WTC11 (cell line): ENCODE results near the gene AKT1. TPM values are rescaled to one million over a fixed set of nuclear protein-coding genes. Genes with fewer than 3 reads are reported as not detected.
A peak's percentile ranks its signal among the peaks of the same experiment; 100 is the strongest.

Experiments used
- ATAC-seq: fragments of 200-7000 bp; cut with Tn5 transposase; 2 replicates; pipeline ENCODE4 v1.10.0; 2021; ENCODE audit warnings: mild to moderate bottlenecking, moderate library complexity
- CTCF ChIA-PET: fragments of 300-600 bp; sonication (Branson Sonifier 250); formaldehyde crosslinking; loops from one replicate; lab custom pipeline; 2021; ENCODE audit warnings: antibody characterized with exemption; lab: Charles Lee
- POLR2A ChIA-PET: fragments of 350-600 bp; sonication (Branson Sonifier 250); formaldehyde crosslinking; loops from one replicate; lab custom pipeline; 2021; ENCODE audit warnings: antibody characterized with exemption; lab: Charles Lee
- DNase-seq: peaks from one replicate; pipeline ENCODE4 v3.0.0; 2021; ENCODE audit warnings: low spot score
- H3K27ac Mint-ChIP-seq: 2 replicates; pipeline ENCODE4 v1.8.0; 2021; ENCODE audit warnings: mixed read lengths
- H3K27me3 Mint-ChIP-seq: 2 replicates; pipeline ENCODE4 v1.8.0; 2021; ENCODE audit warnings: low read depth, mild to moderate bottlenecking, moderate library complexity, mixed read lengths
- H3K36me3 Mint-ChIP-seq: 2 replicates; pipeline ENCODE4 v1.8.0; 2021; ENCODE audit warnings: mixed read lengths
- H3K4me1 Mint-ChIP-seq: 2 replicates; pipeline ENCODE4 v1.8.0; 2022; ENCODE audit warnings: mixed read lengths
- H3K4me3 Mint-ChIP-seq: 2 replicates; pipeline ENCODE4 v1.8.0; 2021; ENCODE audit warnings: mild to moderate bottlenecking, moderate library complexity, mixed read lengths
- H3K9me3 Mint-ChIP-seq: 2 replicates; pipeline ENCODE4 v1.8.0; 2021; ENCODE audit warnings: mixed read lengths
- FOXP1 ChIP-seq: sonication (generic); formaldehyde crosslinking; IDR thresholded peaks from 2 replicates; pipeline ENCODE4 v1.8.0; 2022; ENCODE audit warnings: missing genetic modification reagents, mild to moderate bottlenecking, moderate library complexity, borderline replicate concordance
- RORB ChIP-seq: fragments of 250-450 bp; sonication (Bioruptor Pico); IDR thresholded peaks from 2 replicates; pipeline ENCODE4 v1.9.0; 2021; ENCODE audit warnings: mild to moderate bottlenecking
- SP1 ChIP-seq: sonication (generic); formaldehyde crosslinking; conservative IDR thresholded peaks from 2 replicates; pipeline ENCODE4 v1.8.1; 2022; ENCODE audit warnings: missing genetic modification reagents
- ZBTB21 ChIP-seq: sonication (generic); formaldehyde crosslinking; IDR thresholded peaks from 2 replicates; pipeline ENCODE4 v1.8.1; 2023; ENCODE audit warnings: mild to moderate bottlenecking, missing genetic modification reagents, borderline replicate concordance
- ZNF138 ChIP-seq: sonication (generic); formaldehyde crosslinking; conservative IDR thresholded peaks from 2 replicates; pipeline ENCODE4 v1.8.1; 2022; ENCODE audit warnings: mild to moderate bottlenecking, moderate library complexity, missing genetic modification reagents
- ZNF263 ChIP-seq: sonication (generic); formaldehyde crosslinking; IDR thresholded peaks from 2 replicates; pipeline ENCODE4 v1.8.1; 2022; ENCODE audit warnings: low read depth, mild to moderate bottlenecking, moderate library complexity, missing genetic modification reagents
- total RNA-seq: library from RNA; stranded (reverse); gene quantifications from 3 replicates; pipeline ENCODE4 v1.2.3, GENCODE V29; 2021
- TF ChIP-seq, protein P1 (sequence below): fragments of 200-600 bp; IDR thresholded peaks from 2 replicates; pipeline ENCODE4 v1.8.0; 2022; ENCODE audit warnings: antibody characterized with exemption
- TF ChIP-seq, protein P2 (sequence below): sonication (generic); formaldehyde crosslinking; IDR thresholded peaks from 2 replicates; pipeline ENCODE4 v1.8.1; 2023; ENCODE audit warnings: mild to moderate bottlenecking, missing genetic modification reagents, moderate library complexity
- TF ChIP-seq, protein P3 (sequence below): sonication (generic); formaldehyde crosslinking; IDR thresholded peaks from 2 replicates; pipeline ENCODE4 v1.8.0; 2023; ENCODE audit warnings: missing genetic modification reagents
- TF ChIP-seq, protein P4 (sequence below): sonication (generic); formaldehyde crosslinking; IDR thresholded peaks from 2 replicates; pipeline ENCODE4 v1.8.1; 2023; ENCODE audit warnings: mild to moderate bottlenecking, missing genetic modification reagents, borderline replicate concordance

AKT1 gene
- total RNA-seq, 1 experiment from 2014 or later = 121 TPM

DNA sequence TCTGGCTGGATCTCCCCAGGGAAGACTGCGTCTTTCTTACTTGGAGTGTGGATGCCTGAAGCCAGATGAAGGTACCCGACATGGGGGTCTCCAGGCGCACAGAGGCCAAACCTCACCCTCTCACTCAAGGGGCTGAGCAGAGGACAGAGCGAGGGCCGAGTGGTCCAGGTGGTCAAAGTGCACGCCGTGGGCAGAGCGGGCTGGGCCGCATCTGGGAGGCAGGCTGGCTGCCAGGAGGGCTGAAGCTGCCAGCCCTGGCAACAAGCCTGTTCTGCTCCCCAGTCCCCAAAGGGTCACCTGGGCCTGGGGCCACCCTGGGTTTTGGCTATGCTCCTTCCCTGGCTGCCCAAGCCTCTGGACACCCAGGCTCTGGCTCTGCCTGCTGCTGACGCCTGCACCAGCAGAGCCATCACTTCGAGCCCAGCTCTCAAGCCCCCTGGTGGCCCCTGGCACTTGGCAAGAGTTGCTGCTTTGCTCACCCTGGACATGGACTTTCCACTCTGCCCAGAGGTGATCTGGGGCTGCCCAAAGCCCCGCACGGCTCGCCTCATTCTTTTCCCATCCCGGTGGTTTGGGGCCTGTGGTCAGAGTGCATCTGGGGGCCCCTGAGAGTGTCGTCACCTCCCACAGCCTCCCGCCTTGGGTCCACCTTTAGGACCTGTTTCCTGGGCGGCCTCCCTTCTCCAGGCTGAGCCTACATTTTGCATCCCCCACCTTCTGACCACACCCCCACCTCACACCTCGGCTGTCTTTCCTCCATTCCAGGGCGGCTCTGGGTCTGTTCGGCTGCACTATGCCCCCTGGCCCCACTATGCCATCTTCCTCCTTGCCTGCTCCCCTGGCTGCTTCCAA, 68.7 kb downstream of the AKT1 start:
- H3K27ac Mint-ChIP-seq = no peak overlapping the region
- ChIA-PET CTCF (interaction anchor here (1.0 to 2.5 kb wide), 6 partner anchors 11 to 49 kb away, joined by 3 to 20 read pairs (median 6); no protein-coding TSS in a partner anchor), POLR2A (no interaction called here)
- no peak overlapping the region for H3K4me3 Mint-ChIP-seq
- no peak for TF ChIP-seq ZNF138 (CRISPR knock-in tag)
- TF ChIP-seq, protein P1, sequence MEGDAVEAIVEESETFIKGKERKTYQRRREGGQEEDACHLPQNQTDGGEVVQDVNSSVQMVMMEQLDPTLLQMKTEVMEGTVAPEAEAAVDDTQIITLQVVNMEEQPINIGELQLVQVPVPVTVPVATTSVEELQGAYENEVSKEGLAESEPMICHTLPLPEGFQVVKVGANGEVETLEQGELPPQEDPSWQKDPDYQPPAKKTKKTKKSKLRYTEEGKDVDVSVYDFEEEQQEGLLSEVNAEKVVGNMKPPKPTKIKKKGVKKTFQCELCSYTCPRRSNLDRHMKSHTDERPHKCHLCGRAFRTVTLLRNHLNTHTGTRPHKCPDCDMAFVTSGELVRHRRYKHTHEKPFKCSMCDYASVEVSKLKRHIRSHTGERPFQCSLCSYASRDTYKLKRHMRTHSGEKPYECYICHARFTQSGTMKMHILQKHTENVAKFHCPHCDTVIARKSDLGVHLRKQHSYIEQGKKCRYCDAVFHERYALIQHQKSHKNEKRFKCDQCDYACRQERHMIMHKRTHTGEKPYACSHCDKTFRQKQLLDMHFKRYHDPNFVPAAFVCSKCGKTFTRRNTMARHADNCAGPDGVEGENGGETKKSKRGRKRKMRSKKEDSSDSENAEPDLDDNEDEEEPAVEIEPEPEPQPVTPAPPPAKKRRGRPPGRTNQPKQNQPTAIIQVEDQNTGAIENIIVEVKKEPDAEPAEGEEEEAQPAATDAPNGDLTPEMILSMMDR = 0 out of 2 replicates have a peak, but pooled peaks have one; percentile 4
- no peak for TF ChIP-seq RORB (CRISPR knock-in tag)
- no peak for TF ChIP-seq FOXP1 (CRISPR knock-in tag)
- TF ChIP-seq ZBTB21 = no peak
- DNase-seq = no peak
- peaks cover 3% of the 10 kb centered on the region; the same call in 1 of the 2 replicates for H3K27me3 Mint-ChIP-seq
- no peaks in the 10 kb centered on the region for H3K36me3 Mint-ChIP-seq
- no peaks in the 10 kb centered on the region for H3K9me3 Mint-ChIP-seq
- H3K4me1 Mint-ChIP-seq = peaks cover 5% of the 10 kb centered on the region
- no peak for ATAC-seq

DNA sequence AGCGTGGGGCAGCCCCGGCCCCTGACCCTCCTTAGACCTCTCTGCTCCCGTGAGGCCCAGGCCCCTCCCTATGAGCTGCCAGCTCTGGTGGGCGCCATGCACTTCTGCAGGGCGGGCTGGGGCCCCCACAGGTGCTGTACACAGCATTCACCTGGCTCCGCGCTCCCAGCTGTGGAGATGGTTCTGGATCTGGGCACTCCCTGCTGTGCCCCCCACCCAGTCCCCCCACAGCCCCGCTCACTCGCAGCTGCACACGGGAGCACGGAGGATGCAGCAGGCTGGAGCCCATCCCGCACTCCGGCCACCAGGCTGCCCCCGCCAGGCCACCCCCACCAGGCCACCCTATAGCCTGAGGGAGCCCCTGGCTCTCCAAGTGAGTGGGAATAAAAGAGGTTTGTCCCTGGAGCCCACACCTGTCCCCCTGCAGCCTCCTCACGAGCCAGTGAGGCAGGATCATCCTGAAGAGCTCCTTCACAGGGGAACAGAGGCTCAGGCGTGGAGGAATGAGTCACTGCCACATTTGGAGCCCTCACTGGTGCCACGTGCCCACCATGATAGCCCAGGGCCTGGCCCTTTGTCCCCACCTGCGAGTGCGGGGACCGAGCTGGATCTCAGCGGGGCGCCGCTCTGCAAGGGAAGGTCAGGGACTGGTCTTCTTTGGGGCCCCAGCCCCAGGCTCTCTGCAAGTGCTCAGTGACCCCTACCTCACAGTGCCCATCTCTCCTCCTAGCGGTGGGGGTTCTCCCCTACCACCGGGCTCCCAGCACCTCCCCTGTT, 69.6 kb downstream of the AKT1 start:
- TF ChIP-seq SP1 (CRISPR knock-in tag) = no peak
- TF ChIP-seq, protein P2, sequence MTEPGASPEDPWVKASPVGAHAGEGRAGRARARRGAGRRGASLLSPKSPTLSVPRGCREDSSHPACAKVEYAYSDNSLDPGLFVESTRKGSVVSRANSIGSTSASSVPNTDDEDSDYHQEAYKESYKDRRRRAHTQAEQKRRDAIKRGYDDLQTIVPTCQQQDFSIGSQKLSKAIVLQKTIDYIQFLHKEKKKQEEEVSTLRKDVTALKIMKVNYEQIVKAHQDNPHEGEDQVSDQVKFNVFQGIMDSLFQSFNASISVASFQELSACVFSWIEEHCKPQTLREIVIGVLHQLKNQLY (CRISPR knock-in tag) = no peak
- TF ChIP-seq, protein P3, sequence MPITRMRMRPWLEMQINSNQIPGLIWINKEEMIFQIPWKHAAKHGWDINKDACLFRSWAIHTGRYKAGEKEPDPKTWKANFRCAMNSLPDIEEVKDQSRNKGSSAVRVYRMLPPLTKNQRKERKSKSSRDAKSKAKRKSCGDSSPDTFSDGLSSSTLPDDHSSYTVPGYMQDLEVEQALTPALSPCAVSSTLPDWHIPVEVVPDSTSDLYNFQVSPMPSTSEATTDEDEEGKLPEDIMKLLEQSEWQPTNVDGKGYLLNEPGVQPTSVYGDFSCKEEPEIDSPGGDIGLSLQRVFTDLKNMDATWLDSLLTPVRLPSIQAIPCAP (CRISPR knock-in tag) = no peak
- TF ChIP-seq, protein P4, sequence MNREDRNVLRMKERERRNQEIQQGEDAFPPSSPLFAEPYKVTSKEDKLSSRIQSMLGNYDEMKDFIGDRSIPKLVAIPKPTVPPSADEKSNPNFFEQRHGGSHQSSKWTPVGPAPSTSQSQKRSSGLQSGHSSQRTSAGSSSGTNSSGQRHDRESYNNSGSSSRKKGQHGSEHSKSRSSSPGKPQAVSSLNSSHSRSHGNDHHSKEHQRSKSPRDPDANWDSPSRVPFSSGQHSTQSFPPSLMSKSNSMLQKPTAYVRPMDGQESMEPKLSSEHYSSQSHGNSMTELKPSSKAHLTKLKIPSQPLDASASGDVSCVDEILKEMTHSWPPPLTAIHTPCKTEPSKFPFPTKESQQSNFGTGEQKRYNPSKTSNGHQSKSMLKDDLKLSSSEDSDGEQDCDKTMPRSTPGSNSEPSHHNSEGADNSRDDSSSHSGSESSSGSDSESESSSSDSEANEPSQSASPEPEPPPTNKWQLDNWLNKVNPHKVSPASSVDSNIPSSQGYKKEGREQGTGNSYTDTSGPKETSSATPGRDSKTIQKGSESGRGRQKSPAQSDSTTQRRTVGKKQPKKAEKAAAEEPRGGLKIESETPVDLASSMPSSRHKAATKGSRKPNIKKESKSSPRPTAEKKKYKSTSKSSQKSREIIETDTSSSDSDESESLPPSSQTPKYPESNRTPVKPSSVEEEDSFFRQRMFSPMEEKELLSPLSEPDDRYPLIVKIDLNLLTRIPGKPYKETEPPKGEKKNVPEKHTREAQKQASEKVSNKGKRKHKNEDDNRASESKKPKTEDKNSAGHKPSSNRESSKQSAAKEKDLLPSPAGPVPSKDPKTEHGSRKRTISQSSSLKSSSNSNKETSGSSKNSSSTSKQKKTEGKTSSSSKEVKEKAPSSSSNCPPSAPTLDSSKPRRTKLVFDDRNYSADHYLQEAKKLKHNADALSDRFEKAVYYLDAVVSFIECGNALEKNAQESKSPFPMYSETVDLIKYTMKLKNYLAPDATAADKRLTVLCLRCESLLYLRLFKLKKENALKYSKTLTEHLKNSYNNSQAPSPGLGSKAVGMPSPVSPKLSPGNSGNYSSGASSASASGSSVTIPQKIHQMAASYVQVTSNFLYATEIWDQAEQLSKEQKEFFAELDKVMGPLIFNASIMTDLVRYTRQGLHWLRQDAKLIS (CRISPR knock-in tag) = no peak
- TF ChIP-seq ZNF263 (CRISPR knock-in tag) = no peak
- TF ChIP-seq, all 79 proteins: peak for 0

More for the DNA sequence above, 69.6 kb downstream of the AKT1 start:
- Mint-ChIP-seq H3K36me3 (no peaks in the 10 kb centered on the region), H3K27me3 (peaks cover 3% of the 10 kb centered on the region; the same call in 1 of the 2 replicates), H3K27ac (no peak overlapping the region), H3K4me1 (peaks cover 5% of the 10 kb centered on the region), H3K9me3 (no peaks in the 10 kb centered on the region), H3K4me3 (peak overlapping the region; percentile 69; the same call in 1 of the 2 replicates)
- ChIA-PET POLR2A (interaction anchor here (1.3 kb wide), 1 partner anchor 14 kb away, joined by 3 read pairs; no protein-coding TSS in a partner anchor), CTCF (interaction anchor here (0.6 to 2.5 kb wide), 23 partner anchors 8 to 364 kb away, joined by 3 to 20 read pairs (median 4); partner anchors contain the start of gene SIVA1)
- ATAC-seq = no peak
- DNase-seq = no peak
